ENCODE measurements around the gene PACS2. TPM values are rescaled to one million over a fixed set of nuclear protein-coding genes. Genes with fewer than 3 reads are reported as not detected.

Gene PACS2
- total RNA-seq, 1 experiment from 2014 or later: 55.2 TPM

- ChIA-PET CTCF (no interaction called here), POLR2A (no interaction called here)
- Histone ChIP-seq H3K4me3 (ENCODE audit: low read depth in 2 of 2, low read length in 2 of 2) (no peak overlapping the region), H3K4me1 (ENCODE audit: control insufficient read depth, insufficient read depth, low read length) (no peaks in the 10 kb centered on the region), H3K27ac (ENCODE audit: low read length) (no peak overlapping the region), H3K9me3 (ENCODE audit: control insufficient read depth, insufficient read depth, low read depth, low read length) (no peaks in the 10 kb centered on the region), H3K27me3 (ENCODE audit: control insufficient read depth, insufficient read depth, low read length) (no peaks in the 10 kb centered on the region), H3K36me3 (ENCODE audit: control insufficient read depth, insufficient read depth, low read length) (no peaks in the 10 kb centered on the region)
- in situ Hi-C loops (cut with HindIII; ENCODE audit: low pct_unique_long_range_greater_than_20kb, low sequenced_read_pairs): no loop called here
- intact Hi-C loops (cut with micrococcal nuclease; ENCODE audit: unreplicated experiment): no loop called here
- DNase-seq (ENCODE audit: low read depth, low spot score): no peak
- ATAC-seq: no peak
- BruUV-seq (replicated peaks): no TSS peak
- TF ChIP-seq CTCF (IDR thresholded peaks at IDR 0.05) (no peak), POLR2AphosphoS5 (IDR thresholded peaks at IDR 0.05; ENCODE audit: low read depth, low read length) (no peak), REST (IDR thresholded peaks at IDR 0.05; ENCODE audit: insufficient read depth in 1 of 2, low read depth in 2 of 2, low read length in 1 of 2) (no peak), SIN3A (IDR thresholded peaks at IDR 0.05; ENCODE audit: borderline replicate concordance, insufficient read depth, low read depth, low read length) (no peak), TCF7L2 (IDR thresholded peaks at IDR 0.05; ENCODE audit: low read depth, low read length) (no peak)
These were observed 18.5 kb downstream of the PACS2 start for GRCh38 chr14:105333020-105333490.

GRCh38 chr14:105333613-105334364, 19.2 kb downstream of the PACS2 start:
- DNase-seq (ENCODE audit: low read depth, low spot score): no peak
- in situ Hi-C loops (cut with HindIII; ENCODE audit: low pct_unique_long_range_greater_than_20kb, low sequenced_read_pairs) (no loop called here), intact Hi-C loops (cut with micrococcal nuclease; ENCODE audit: unreplicated experiment) (no loop called here)
- Histone ChIP-seq H3K36me3 (ENCODE audit: control insufficient read depth, insufficient read depth, low read length) (no peaks in the 10 kb centered on the region), H3K27me3 (ENCODE audit: control insufficient read depth, insufficient read depth, low read length) (no peaks in the 10 kb centered on the region), H3K27ac (ENCODE audit: low read length) (no peak overlapping the region), H3K9me3 (ENCODE audit: control insufficient read depth, insufficient read depth, low read depth, low read length) (no peaks in the 10 kb centered on the region), H3K4me3 (ENCODE audit: low read depth in 2 of 2, low read length in 2 of 2) (no peak overlapping the region), H3K4me1 (ENCODE audit: control insufficient read depth, insufficient read depth, low read length) (no peaks in the 10 kb centered on the region)
- ChIA-PET POLR2A (no interaction called here), CTCF (no interaction called here)
- ATAC-seq: no peak
- TF ChIP-seq SIN3A (IDR thresholded peaks at IDR 0.05; ENCODE audit: borderline replicate concordance, insufficient read depth, low read depth, low read length) (no peak), POLR2AphosphoS5 (IDR thresholded peaks at IDR 0.05; ENCODE audit: low read depth, low read length) (no peak)
- BruUV-seq (replicated peaks): no TSS peak
